HG02571 (cell line): ENCODE measurements around the gene KRT78.

ENCODE experiments used
- ATAC-seq: cut with Tn5 transposase; IDR thresholded peaks from one replicate; pipeline ENCODE4 v1.9.1; 2021; ENCODE audit warnings: mild to moderate bottlenecking, moderate library complexity; ENCODE audit not compliant: unreplicated experiment

KRT78 gene

GRCh38 chr12:52838609-52839435 lies 10.0 kb downstream of the KRT78 start:
- ATAC-seq = no peak

GRCh38 chr12:52837781-52838608 lies 10.8 kb downstream of the KRT78 start:
- no peak for ATAC-seq

- no peak for ATAC-seq
Measured at GRCh38 chr12:52837413-52837741, 11.4 kb downstream of the KRT78 start.

GRCh38 chr12:52836491-52837412 lies 12.0 kb downstream of the KRT78 start:
- no peak for ATAC-seq

GRCh38 chr12:52836042-52836466 lies 12.7 kb downstream of the KRT78 start:
- no peak for ATAC-seq

GRCh38 chr12:52835271-52836041 lies 13.3 kb downstream of the KRT78 start:
- ATAC-seq = no peak

GRCh38 chr12:52834727-52835001 lies 14.1 kb downstream of the KRT78 start:
- no peak for ATAC-seq

GRCh38 chr12:52833922-52834726 lies 14.7 kb downstream of the KRT78 start, which contains the start of gene KRT79:
KRT79 (minus strand) TSS chr12:52834311; CDS start chr12:52834260, 51 bp downstream.
- ATAC-seq = no peak

- ATAC-seq = no peak
Measured at GRCh38 chr12:52832985-52833905, 15.5 kb downstream of the KRT78 start.

GRCh38 chr12:52832451-52832850 lies 16.3 kb downstream of the KRT78 start:
- ATAC-seq = no peak

GRCh38 chr12:52831251-52831650 lies 17.5 kb downstream of the KRT78 start:
- ATAC-seq = no peak

GRCh38 chr12:52829986-52830770 lies 18.6 kb downstream of the KRT78 start:
- no peak for ATAC-seq

GRCh38 chr12:52828591-52829021 lies 20.2 kb downstream of the KRT78 start:
- no peak for ATAC-seq

GRCh38 chr12:52828156-52828555 lies 20.6 kb downstream of the KRT78 start:
- no peak for ATAC-seq

GRCh38 chr12:52827499-52828090 lies 21.2 kb downstream of the KRT78 start:
- no peak for ATAC-seq

- ATAC-seq = no peak
Measured at GRCh38 chr12:52826611-52827498, 21.9 kb downstream of the KRT78 start.
